GM12878 (cell line): Measurements from ENCODE around the gene PLXND1. TPM values are rescaled to one million over a fixed set of nuclear protein-coding genes. Genes with fewer than 3 reads are reported as not detected.

Experiments used
- ATAC-seq: fragments of 200-7000 bp; cut with Tn5 transposase; 3 replicates; pipeline ENCODE4 v1.9.1; 2020; ENCODE audit warnings: mild to moderate bottlenecking, moderate library complexity
- BruUV-seq: library from RNA; stranded (reverse); fragments of 400-500 nt; replicated peaks from 2 replicates; lab custom pipeline; 2021; lab: Mats Ljungman, UMichigan
- CTCF ChIA-PET: fragments of 300-600 bp; sonication (Branson Sonifier 250); formaldehyde crosslinking; extraction: SDS; loops from one replicate; lab custom pipeline; 2021; ENCODE audit warnings: inconsistent platforms; lab: Yijun Ruan, JAX
- POLR2A ChIA-PET: fragments of 350-600 bp; formaldehyde crosslinking; extraction: SDS; loops from one replicate; lab custom pipeline; 2021; ENCODE audit warnings: inconsistent platforms; lab: Charles Lee
- RAD21 ChIA-PET: fragments of 300-600 bp; sonication (Branson Sonifier 250); formaldehyde crosslinking; loops from one replicate; lab custom pipeline; 2023; ENCODE audit warnings: antibody characterized with exemption; ENCODE audit not compliant: unreplicated experiment; lab: Charles Lee
- SMC1A ChIA-PET: fragments of 300-600 bp; sonication (Branson Sonifier 250); formaldehyde crosslinking; loops from one replicate; lab custom pipeline; 2023; ENCODE audit not compliant: unreplicated experiment, uncharacterized antibody; lab: Charles Lee
- DNase-seq: peaks from one replicate; pipeline ENCODE4 v3.0.0-alpha.2; 2011; ENCODE audit warnings: low read depth, low spot score
- FAIRE-seq: peaks from 3 replicates; lab custom pipeline; 2011; peaks lifted over from hg19 to GRCh38; lab: Jason Lieb, UNC
- H2AFZ ChIP-seq: 2 replicates; pipeline ENCODE4 v1.6.0; 2011; ENCODE audit warnings: low read depth, low read length, control low read depth; ENCODE audit not compliant: control insufficient read depth
- H3K27ac ChIP-seq: 2 replicates; pipeline ENCODE4 v1.5.1; 2011; ENCODE audit warnings: control low read depth; ENCODE audit not compliant: control insufficient read depth, insufficient read depth
- H3K27me3 ChIP-seq, 2 experiments: replicated peaks in 1 of 2; 2 replicates each; pipeline versions ENCODE4 v1.6.0 to v1.6.1; 2011; ENCODE audit warnings: low read length in 1 of 2; ENCODE audit not compliant: control insufficient read depth in 2 of 2, insufficient read depth in 2 of 2
- H3K36me3 ChIP-seq, 2 experiments: 2 replicates each; pipeline ENCODE4 v1.5.1; 2011; ENCODE audit warnings: low read length in 1 of 2; ENCODE audit not compliant: control insufficient read depth in 2 of 2, insufficient read depth in 2 of 2
- H3K4me1 ChIP-seq: 2 replicates; pipeline ENCODE4 v1.6.1; 2011; ENCODE audit warnings: mild to moderate bottlenecking, low read length, moderate library complexity, mixed read lengths; ENCODE audit not compliant: control insufficient read depth, insufficient read depth
- H3K4me2 ChIP-seq: 2 replicates; pipeline ENCODE4 v1.6.0; 2011; ENCODE audit warnings: control low read depth; ENCODE audit not compliant: control insufficient read depth, insufficient read depth
- H3K4me3 ChIP-seq: fragments of 200-600 bp; sonication (generic); 2 replicates; pipeline ENCODE4 v1.5.1; 2016
- H3K79me2 ChIP-seq: 2 replicates; pipeline ENCODE4 v1.6.0; 2011; ENCODE audit warnings: low read length; ENCODE audit not compliant: control insufficient read depth, insufficient read depth
- H3K9ac ChIP-seq: 2 replicates; pipeline ENCODE4 v1.8.0; 2011; ENCODE audit warnings: low read length, control low read depth, mixed read lengths; ENCODE audit not compliant: control insufficient read depth, insufficient read depth
- H3K9me3 ChIP-seq: replicated peaks from 3 replicates; pipeline ENCODE4 v1.5.1; 2011; ENCODE audit warnings: mild to moderate bottlenecking, low read length; ENCODE audit not compliant: control insufficient read depth, insufficient read depth
- H4K20me1 ChIP-seq: 2 replicates; pipeline ENCODE4 v1.6.0; 2011; ENCODE audit not compliant: control insufficient read depth, insufficient read depth
- EED ChIP-seq: sonication (generic); IDR thresholded peaks from 2 replicates; pipeline ENCODE4 v1.6.1; 2016; ENCODE audit warnings: antibody characterized with exemption, low read depth
- JUNB ChIP-seq: IDR thresholded peaks from 2 replicates; pipeline ENCODE4 v1.6.1; 2016; ENCODE audit warnings: antibody characterized with exemption, mild to moderate bottlenecking
- LARP7 ChIP-seq: fragments of 450-650 bp; IDR thresholded peaks from 2 replicates; pipeline ENCODE4 v1.6.1; 2017; ENCODE audit warnings: mild to moderate bottlenecking
- SMARCA5 ChIP-seq: fragments of 450-650 bp; IDR thresholded peaks from 2 replicates; pipeline ENCODE4 v1.6.1; 2017; ENCODE audit warnings: mild to moderate bottlenecking
- ZNF274 ChIP-seq: IDR thresholded peaks from one replicate; pipeline ENCODE4 v1.8.0; 2011; ENCODE audit not compliant: insufficient read length, insufficient read depth
- ZZZ3 ChIP-seq: IDR thresholded peaks from 2 replicates; pipeline ENCODE4 v1.6.1; 2011; ENCODE audit warnings: low read depth; ENCODE audit not compliant: control insufficient read depth, insufficient read length
- WGBS: methylation state at CpG from one replicate; pipeline ENCODE4 v1.1.6; 2016; ENCODE audit warnings: low lambda C conversion rate; ENCODE audit not compliant: insufficient replicate concordance, insufficient coverage; ENCODE audit errors: missing lambda C conversion rate; 5-methylcytosine and 5-hydroxymethylcytosine counted together
- in situ Hi-C: fragments of 300-500 bp; cut with MboI; formaldehyde crosslinking; loops from 9 replicates; pipeline ENCODE4 v1.14.3; 2018; ENCODE audit warnings: mixed read lengths
- intact Hi-C: fragments of 100-400 bp; cut with micrococcal nuclease; formaldehyde crosslinking; loops from one replicate; pipeline ENCODE4 v1.14.2; 2022; ENCODE audit not compliant: unreplicated experiment
- polyA plus RNA-seq, 11 experiments: library from polyadenylated mRNA; depleted of rRNA in 4 of 11; unstranded in 6 of 11; stranded (reverse) in 5 of 11; fragments of >200 nt; fragmentation: Nextera tagmentation in 4 of 11; fragmentation: Illumina TruSeq in 1 of 11; extraction: Ambion mirVana in 4 of 11; extraction: Trizol in 1 of 11; gene quantifications; 1 replicate in 1 of 11; 2 replicates in 10 of 11; pipeline versions ENCODE4 v1.2.1 to v1.2.3, GENCODE V29; 2011 to 2016; ENCODE audit warnings: inconsistent platforms in 2 of 11, missing spikeins in 2 of 11, low read depth in 1 of 11
- total RNA-seq, 4 experiments: library from RNA; depleted of rRNA in 3 of 4; stranded (reverse); fragments of >200 nt in 3 of 4; fragmentation: Illumina TruSeq in 1 of 4; extraction: Trizol in 1 of 4; gene quantifications; 2 replicates each; pipeline versions ENCODE4 v1.2.1 to v1.2.3, GENCODE V29; 2013 to 2021
- TF ChIP-seq, protein P1 (sequence below): fragments of 450-650 bp; IDR thresholded peaks from 2 replicates; pipeline ENCODE4 v1.6.1; 2017; ENCODE audit warnings: mild to moderate bottlenecking
- TF ChIP-seq, protein P2 (sequence below): IDR thresholded peaks from 2 replicates; pipeline ENCODE4 v1.6.1; 2012; ENCODE audit warnings: mild to moderate bottlenecking, low read depth, low read length
- TF ChIP-seq, protein P3 (sequence below): IDR thresholded peaks from 2 replicates; pipeline ENCODE4 v1.6.1; 2011; ENCODE audit warnings: low read depth, mild to moderate bottlenecking, low read length, moderate library complexity, borderline replicate concordance; ENCODE audit errors: extremely low read depth
- TF ChIP-seq, protein P4 (sequence below): fragments of 450-650 bp; IDR thresholded peaks from 2 replicates; pipeline ENCODE4 v1.6.1; 2016; ENCODE audit warnings: mild to moderate bottlenecking, moderate library complexity, borderline replicate concordance
- TF ChIP-seq, protein P5 (sequence below): fragments of 450-650 bp; IDR thresholded peaks from 2 replicates; pipeline ENCODE4 v1.6.1; 2016; ENCODE audit warnings: mild to moderate bottlenecking

PLXND1 gene
- total and polyA plus RNA-seq, 10 of the 15 experiments (the other 5 are each of a cell fraction or from before 2014, with no cell fraction given), result 0.01 to 2.3 (median 0.72) TPM; not detected in 7

DNA sequence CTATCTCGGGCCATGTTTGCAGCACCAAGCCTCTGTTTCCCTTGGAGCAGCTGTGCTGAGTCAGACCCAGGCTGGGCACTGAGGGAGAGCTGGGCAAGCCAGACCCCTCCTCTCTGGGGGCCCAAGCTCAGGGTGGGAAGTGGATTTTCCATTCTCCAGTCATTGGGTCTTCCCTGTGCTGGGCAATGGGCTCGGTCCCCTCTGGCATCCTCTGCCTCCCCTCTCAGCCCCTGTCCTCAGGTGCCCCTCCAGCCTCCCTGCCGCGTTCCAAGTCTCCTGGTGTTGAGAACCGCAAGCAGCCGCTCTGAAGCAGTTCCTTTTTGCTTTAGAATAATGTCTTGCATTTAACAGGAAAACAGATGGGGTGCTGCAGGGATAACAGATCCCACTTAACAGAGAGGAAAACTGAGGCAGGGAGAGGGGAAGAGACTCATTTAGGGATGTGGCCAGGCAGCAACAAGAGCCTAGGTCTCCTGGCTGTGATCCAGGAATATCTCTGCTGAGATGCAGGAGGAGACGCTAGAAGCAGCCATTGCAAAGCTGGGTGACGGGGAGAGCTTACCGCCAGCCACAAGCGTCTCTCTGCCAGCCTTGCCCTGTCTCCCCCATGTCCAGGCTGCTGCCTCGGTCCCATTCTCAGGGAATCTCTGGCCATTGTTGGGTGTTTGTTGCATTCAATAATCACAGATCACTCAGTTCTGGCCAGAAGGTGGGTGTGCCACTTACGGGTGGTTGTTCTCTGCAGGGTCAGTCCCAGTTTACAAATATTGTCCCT is 76.9 kb downstream of the PLXND1 start:
- intact Hi-C loops (no loop called here), in situ Hi-C loops (no loop called here)
- H3K27me3 ChIP-seq, result no peaks in the 10 kb centered on the region
- no peaks in the 10 kb centered on the region for H3K79me2 ChIP-seq
- no peak for DNase-seq
- WGBS, result 61% methylated on average over 12 of the region's 12 CpGs
- ChIA-PET CTCF (interaction anchor here (2.1 kb wide), 1 partner anchor 404 kb away, joined by 4 read pairs; no protein-coding TSS in a partner anchor), SMC1A (no interaction called here), RAD21 (no interaction called here), POLR2A (no interaction called here)
- H2AFZ ChIP-seq, result no peak overlapping the region
- peaks cover 12% of the 10 kb centered on the region for H3K4me1 ChIP-seq
- no peak for FAIRE-seq
- no peak for ATAC-seq
- no peak overlapping the region for H3K4me2 ChIP-seq
- no peak overlapping the region for H3K4me3 ChIP-seq
- TF ChIP-seq, protein P1, sequence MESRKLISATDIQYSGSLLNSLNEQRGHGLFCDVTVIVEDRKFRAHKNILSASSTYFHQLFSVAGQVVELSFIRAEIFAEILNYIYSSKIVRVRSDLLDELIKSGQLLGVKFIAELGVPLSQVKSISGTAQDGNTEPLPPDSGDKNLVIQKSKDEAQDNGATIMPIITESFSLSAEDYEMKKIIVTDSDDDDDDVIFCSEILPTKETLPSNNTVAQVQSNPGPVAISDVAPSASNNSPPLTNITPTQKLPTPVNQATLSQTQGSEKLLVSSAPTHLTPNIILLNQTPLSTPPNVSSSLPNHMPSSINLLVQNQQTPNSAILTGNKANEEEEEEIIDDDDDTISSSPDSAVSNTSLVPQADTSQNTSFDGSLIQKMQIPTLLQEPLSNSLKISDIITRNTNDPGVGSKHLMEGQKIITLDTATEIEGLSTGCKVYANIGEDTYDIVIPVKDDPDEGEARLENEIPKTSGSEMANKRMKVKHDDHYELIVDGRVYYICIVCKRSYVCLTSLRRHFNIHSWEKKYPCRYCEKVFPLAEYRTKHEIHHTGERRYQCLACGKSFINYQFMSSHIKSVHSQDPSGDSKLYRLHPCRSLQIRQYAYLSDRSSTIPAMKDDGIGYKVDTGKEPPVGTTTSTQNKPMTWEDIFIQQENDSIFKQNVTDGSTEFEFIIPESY, result no peak
- TF ChIP-seq ZNF274, result no peak
- no peak for TF ChIP-seq EED
- TF ChIP-seq LARP7, result no peak
- no peak for TF ChIP-seq SMARCA5
- TF ChIP-seq, protein P2, sequence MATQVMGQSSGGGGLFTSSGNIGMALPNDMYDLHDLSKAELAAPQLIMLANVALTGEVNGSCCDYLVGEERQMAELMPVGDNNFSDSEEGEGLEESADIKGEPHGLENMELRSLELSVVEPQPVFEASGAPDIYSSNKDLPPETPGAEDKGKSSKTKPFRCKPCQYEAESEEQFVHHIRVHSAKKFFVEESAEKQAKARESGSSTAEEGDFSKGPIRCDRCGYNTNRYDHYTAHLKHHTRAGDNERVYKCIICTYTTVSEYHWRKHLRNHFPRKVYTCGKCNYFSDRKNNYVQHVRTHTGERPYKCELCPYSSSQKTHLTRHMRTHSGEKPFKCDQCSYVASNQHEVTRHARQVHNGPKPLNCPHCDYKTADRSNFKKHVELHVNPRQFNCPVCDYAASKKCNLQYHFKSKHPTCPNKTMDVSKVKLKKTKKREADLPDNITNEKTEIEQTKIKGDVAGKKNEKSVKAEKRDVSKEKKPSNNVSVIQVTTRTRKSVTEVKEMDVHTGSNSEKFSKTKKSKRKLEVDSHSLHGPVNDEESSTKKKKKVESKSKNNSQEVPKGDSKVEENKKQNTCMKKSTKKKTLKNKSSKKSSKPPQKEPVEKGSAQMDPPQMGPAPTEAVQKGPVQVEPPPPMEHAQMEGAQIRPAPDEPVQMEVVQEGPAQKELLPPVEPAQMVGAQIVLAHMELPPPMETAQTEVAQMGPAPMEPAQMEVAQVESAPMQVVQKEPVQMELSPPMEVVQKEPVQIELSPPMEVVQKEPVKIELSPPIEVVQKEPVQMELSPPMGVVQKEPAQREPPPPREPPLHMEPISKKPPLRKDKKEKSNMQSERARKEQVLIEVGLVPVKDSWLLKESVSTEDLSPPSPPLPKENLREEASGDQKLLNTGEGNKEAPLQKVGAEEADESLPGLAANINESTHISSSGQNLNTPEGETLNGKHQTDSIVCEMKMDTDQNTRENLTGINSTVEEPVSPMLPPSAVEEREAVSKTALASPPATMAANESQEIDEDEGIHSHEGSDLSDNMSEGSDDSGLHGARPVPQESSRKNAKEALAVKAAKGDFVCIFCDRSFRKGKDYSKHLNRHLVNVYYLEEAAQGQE, result no peak
- TF ChIP-seq, protein P3, sequence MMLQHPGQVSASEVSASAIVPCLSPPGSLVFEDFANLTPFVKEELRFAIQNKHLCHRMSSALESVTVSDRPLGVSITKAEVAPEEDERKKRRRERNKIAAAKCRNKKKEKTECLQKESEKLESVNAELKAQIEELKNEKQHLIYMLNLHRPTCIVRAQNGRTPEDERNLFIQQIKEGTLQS, result no peak
- no peak for TF ChIP-seq ZZZ3
- TF ChIP-seq, protein P4, sequence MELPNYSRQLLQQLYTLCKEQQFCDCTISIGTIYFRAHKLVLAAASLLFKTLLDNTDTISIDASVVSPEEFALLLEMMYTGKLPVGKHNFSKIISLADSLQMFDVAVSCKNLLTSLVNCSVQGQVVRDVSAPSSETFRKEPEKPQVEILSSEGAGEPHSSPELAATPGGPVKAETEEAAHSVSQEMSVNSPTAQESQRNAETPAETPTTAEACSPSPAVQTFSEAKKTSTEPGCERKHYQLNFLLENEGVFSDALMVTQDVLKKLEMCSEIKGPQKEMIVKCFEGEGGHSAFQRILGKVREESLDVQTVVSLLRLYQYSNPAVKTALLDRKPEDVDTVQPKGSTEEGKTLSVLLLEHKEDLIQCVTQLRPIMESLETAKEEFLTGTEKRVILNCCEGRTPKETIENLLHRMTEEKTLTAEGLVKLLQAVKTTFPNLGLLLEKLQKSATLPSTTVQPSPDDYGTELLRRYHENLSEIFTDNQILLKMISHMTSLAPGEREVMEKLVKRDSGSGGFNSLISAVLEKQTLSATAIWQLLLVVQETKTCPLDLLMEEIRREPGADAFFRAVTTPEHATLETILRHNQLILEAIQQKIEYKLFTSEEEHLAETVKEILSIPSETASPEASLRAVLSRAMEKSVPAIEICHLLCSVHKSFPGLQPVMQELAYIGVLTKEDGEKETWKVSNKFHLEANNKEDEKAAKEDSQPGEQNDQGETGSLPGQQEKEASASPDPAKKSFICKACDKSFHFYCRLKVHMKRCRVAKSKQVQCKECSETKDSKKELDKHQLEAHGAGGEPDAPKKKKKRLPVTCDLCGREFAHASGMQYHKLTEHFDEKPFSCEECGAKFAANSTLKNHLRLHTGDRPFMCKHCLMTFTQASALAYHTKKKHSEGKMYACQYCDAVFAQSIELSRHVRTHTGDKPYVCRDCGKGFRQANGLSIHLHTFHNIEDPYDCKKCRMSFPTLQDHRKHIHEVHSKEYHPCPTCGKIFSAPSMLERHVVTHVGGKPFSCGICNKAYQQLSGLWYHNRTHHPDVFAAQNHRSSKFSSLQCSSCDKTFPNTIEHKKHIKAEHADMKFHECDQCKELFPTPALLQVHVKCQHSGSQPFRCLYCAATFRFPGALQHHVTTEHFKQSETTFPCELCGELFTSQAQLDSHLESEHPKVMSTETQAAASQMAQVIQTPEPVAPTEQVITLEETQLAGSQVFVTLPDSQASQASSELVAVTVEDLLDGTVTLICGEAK, result no peak
- TF ChIP-seq, protein P5, sequence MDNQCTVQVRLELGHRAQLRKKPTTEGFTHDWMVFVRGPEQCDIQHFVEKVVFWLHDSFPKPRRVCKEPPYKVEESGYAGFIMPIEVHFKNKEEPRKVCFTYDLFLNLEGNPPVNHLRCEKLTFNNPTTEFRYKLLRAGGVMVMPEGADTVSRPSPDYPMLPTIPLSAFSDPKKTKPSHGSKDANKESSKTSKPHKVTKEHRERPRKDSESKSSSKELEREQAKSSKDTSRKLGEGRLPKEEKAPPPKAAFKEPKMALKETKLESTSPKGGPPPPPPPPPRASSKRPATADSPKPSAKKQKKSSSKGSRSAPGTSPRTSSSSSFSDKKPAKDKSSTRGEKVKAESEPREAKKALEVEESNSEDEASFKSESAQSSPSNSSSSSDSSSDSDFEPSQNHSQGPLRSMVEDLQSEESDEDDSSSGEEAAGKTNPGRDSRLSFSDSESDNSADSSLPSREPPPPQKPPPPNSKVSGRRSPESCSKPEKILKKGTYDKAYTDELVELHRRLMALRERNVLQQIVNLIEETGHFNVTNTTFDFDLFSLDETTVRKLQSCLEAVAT, result no peak
- TF ChIP-seq JUNB, result no peak
- H3K9me3 ChIP-seq, result no peaks in the 10 kb centered on the region
- no peaks in the 10 kb centered on the region for H3K36me3 ChIP-seq
- no peaks in the 10 kb centered on the region for H4K20me1 ChIP-seq
- H3K9ac ChIP-seq, result no peak overlapping the region
- no peak overlapping the region for H3K27ac ChIP-seq
- BruUV-seq, result no TSS peak
